Measurements from ENCODE around the gene MPP1.
"Not testable (repeated sequence)": the region's sequence is repeated elsewhere in the genome, so short reads cannot be mapped to it uniquely, and the experiment has no call there.

MPP1 gene

DNA sequence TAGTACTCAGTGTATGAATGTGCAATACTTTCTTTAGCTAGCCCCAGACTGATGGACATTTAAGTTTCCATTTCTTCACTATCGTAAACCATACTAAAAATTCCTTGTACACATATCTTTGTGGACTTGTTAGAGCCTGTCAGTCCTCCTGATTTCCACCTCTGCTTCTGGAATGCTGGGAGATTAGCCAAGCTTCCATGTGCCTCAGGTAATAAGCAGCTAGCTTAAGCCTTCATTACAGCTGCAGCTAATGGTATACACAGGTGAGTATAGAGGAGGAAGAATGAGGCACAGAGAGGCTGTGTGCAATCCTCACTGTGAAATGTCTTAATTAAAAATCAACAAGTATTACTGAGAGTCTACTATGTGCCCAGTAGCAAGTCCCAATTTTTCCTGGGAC is 19.4 kb upstream of the MPP1 start:
- Histone ChIP-seq H3K27me3 (no peaks in the 10 kb centered on the region), H3K36me3 (no peaks in the 10 kb centered on the region), H3K4me3 (ENCODE audit: low read depth, low read length) (no peak overlapping the region), H3K9me3 (no peaks in the 10 kb centered on the region), H3K4me1 (no peaks in the 10 kb centered on the region)
- TF ChIP-seq, protein P1, sequence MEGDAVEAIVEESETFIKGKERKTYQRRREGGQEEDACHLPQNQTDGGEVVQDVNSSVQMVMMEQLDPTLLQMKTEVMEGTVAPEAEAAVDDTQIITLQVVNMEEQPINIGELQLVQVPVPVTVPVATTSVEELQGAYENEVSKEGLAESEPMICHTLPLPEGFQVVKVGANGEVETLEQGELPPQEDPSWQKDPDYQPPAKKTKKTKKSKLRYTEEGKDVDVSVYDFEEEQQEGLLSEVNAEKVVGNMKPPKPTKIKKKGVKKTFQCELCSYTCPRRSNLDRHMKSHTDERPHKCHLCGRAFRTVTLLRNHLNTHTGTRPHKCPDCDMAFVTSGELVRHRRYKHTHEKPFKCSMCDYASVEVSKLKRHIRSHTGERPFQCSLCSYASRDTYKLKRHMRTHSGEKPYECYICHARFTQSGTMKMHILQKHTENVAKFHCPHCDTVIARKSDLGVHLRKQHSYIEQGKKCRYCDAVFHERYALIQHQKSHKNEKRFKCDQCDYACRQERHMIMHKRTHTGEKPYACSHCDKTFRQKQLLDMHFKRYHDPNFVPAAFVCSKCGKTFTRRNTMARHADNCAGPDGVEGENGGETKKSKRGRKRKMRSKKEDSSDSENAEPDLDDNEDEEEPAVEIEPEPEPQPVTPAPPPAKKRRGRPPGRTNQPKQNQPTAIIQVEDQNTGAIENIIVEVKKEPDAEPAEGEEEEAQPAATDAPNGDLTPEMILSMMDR (IDR thresholded peaks at IDR 0.05; ENCODE audit: low read depth, low read length) = no peak
- DNase-seq = no peak

DNA sequence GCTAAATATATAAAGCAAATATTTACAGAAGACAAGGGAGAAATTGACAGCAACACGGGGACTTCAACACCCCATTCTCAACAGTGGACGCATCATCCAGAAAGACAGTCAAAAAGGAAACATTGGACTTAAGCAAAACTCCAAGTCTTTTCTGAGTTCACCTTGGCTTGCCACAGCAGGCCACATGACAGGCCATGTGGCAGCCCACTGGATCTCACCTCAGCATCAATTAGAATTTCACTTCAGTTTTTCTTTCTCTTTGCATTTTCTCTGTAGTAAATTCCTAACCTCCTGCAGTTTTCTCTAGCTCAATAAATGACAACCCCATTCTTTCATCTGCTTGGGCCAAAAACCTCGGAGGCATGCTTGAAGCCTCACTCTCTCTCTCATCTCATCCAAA is 16.7 kb upstream of the MPP1 start:
- TF ChIP-seq, protein P1 (IDR thresholded peaks at IDR 0.05; ENCODE audit: low read depth, low read length) = no peak
- no peak overlapping the region for H3K4me3 ChIP-seq (ENCODE audit: low read depth, low read length)
- DNase-seq = no peak
- H3K9me3 ChIP-seq = no peaks in the 10 kb centered on the region
- 0 out of 2 replicates have a peak, but pooled peaks cover 4% of the 10 kb centered on the region for H3K4me1 ChIP-seq
- H3K27me3 ChIP-seq = no peaks in the 10 kb centered on the region
- H3K36me3 ChIP-seq = no peaks in the 10 kb centered on the region

DNA sequence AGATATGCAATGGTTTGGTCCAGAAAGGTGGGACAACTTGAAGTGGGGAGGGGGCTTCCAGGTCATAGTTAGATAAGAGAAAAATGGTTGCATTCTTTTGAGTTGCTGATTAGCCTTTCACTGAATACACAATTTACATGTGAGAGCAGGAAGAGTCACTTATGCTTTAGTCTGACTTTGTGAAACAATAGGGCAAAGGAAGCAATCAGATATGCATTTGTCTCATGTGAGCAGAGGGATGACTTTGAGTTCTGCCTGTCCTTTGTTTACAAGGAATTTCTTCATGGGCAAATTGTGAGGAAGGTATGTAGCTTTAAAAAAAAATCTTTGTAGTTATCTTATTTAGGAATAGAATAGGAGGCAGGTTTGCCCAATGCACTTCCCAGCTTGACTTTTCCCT is 16.2 kb upstream of the MPP1 start:
- H3K4me3 ChIP-seq (ENCODE audit: low read depth, low read length) = no peak overlapping the region
- no peaks in the 10 kb centered on the region for H3K9me3 ChIP-seq
- DNase-seq = no peak
- H3K4me1 ChIP-seq = 0 out of 2 replicates have a peak, but pooled peaks cover 4% of the 10 kb centered on the region
- no peaks in the 10 kb centered on the region for H3K27me3 ChIP-seq
- TF ChIP-seq, protein P1 (IDR thresholded peaks at IDR 0.05; ENCODE audit: low read depth, low read length) = no peak
- H3K36me3 ChIP-seq = no peaks in the 10 kb centered on the region

DNA sequence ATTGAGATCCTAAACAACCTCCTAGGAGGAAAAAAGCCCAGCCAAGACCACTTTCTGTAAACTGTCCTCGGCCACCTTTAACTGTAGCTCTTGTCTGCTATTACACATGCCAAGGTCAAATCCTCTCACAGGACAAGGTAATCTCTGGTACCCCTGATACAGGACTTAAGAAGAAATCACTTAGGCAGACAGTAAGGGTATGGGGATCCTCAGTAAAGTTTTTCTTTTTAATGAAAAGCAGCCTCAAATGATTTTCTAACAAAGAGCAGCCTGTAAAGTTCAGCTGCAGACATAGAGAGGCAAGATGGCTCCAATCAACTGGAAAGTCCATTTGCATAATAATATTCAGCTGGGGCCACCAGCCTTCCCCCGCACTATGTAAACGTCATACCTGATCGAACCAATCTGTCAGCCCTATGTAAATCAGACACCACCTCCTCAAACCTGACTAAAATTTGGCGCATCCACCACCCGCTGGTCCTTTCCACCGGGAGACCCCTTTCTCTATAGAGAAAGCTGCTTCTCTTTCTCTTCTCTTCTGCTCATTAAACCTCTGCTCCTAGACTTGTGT is 14.6 kb upstream of the MPP1 start:
- DNase-seq = no peak
- no peaks in the 10 kb centered on the region for H3K36me3 ChIP-seq
- H3K4me3 ChIP-seq (ENCODE audit: low read depth, low read length) = no peak overlapping the region
- 0 out of 2 replicates have a peak, but pooled peaks cover 4% of the 10 kb centered on the region for H3K4me1 ChIP-seq
- no peaks in the 10 kb centered on the region for H3K9me3 ChIP-seq
- H3K27me3 ChIP-seq = no peaks in the 10 kb centered on the region
- TF ChIP-seq, protein P1 (IDR thresholded peaks at IDR 0.05; ENCODE audit: low read depth, low read length) = no peak

DNA sequence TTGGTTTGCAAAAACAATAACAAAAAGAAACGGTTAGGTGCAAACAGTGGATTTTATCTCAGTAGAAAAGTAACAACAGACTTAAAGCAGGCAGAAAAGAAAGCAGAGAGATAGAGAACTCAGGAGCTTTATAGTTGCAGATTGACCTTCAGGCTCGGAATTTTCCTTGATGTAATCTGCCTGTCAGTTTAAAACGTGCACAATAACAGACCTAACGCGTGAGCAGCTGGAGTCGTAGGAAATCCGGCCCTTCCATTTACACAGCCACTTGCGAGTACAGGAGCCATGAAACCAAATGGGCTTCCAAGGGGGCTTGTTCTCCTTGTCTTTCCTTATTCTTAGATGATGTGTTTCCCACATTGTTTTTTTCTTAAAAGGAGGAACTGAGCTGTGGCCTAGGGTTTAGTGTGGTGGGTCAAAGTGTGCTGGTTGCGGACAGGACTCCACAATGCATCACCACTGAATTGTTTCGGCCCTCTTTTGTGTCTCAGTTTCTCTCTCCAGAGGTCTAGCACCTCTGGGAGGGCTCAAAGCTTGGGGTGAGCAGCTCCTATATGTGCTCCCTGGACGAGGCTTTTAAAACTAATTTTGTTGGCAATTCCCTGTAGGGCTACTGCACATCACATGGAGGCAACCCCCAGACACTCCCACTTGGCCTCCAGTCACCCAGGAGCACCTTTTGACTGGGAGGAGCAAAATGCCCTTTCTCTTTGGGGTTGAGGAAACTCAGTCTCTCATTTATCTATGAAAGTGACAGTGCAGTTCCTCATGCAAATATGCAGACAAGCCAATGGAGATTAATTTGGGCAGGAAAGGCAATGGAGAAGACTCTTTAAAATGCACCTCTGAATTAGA is 13.9 kb upstream of the MPP1 start:
- Histone ChIP-seq H3K36me3 (no peaks in the 10 kb centered on the region), H3K9me3 (no peaks in the 10 kb centered on the region), H3K27me3 (no peaks in the 10 kb centered on the region), H3K4me1 (0 out of 2 replicates have a peak, but pooled peaks cover 4% of the 10 kb centered on the region), H3K4me3 (ENCODE audit: low read depth, low read length) (no peak overlapping the region)
- DNase-seq = no peak
- TF ChIP-seq, protein P1 (IDR thresholded peaks at IDR 0.05; ENCODE audit: low read depth, low read length) = no peak

DNA sequence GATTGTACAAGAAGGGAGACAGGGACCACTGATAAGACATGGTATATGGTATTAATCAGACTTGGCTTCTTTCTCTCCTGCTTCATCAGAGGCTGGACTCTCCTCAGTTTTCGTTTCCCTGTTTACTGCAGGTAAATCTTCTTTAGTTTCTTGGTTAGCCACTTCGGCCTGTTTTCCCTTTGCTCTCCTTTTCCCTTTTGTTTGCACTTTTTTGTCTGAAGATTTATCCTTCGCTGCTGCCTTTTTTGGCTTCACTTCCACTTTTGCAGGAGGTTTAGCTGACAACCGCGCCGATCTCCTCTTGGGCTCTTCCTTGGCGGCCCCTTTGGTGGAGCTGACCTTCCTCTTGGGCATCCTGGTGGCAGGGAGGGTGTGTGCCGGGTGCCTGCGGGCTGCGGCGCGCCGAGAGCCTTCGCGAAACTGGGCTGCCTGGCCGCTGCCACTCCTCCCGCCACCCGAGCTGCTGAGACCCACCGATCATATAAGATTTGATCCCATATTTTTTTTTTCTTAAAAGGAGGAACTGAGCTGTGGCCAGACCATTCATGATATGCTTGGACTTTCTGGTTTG is 11.8 kb upstream of the MPP1 start:
- H3K4me3 ChIP-seq (ENCODE audit: low read depth, low read length); H3K27me3 ChIP-seq; H3K36me3 ChIP-seq; H3K4me1 ChIP-seq; DNase-seq; H3K9me3 ChIP-seq: not testable (repeated sequence)

DNA sequence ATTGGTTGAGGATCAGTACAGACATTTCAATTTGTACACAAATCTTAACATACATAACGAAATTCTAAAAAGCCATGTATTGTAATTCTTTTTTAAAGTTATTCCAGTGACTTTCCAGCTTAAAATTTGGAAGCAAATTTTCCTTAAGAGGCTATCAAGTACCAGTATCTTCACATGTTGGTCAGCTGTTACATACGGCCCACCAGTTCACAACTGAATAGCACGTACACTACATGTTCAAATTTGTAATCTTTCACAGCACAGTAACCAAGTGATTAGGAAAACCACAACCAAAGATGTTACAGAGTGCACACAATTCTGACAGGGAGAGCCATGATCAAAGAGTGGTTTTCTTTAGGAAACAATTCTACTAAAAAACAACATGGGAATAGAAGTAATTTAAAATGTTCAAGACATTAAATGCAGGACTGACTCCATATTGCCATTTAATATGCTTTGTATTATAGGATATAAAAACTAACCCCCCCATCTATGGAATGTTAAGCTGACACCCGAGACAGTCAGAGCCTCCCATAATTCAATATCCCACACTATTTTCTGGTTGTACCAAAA is 11.1 kb upstream of the MPP1 start:
- DNase-seq; H3K4me3 ChIP-seq (ENCODE audit: low read depth, low read length); H3K27me3 ChIP-seq; H3K9me3 ChIP-seq; H3K36me3 ChIP-seq; H3K4me1 ChIP-seq: not testable (repeated sequence)

Measured in BE2C (cell line).